ENCODE data around the gene C1orf21. TPM values are rescaled to one million over a fixed set of nuclear protein-coding genes. Genes with fewer than 3 reads are reported as not detected.

The C1orf21 gene
- total RNA-seq, 1 donor, result 17.0 TPM

- DNase-seq (ENCODE audit: insufficient read length, low spot score, missing footprints), result no peak
- no peak overlapping the region for H3K4me2 ChIP-seq (ENCODE audit: insufficient read depth, low read length)
- H3K4me1 ChIP-seq (ENCODE audit: insufficient read depth, low read length), result no peaks in the 10 kb centered on the region
- H3K4me3 ChIP-seq (ENCODE audit: insufficient read depth, low read length), result no peak overlapping the region
- no peak overlapping the region for H2AFZ ChIP-seq (ENCODE audit: low read length)
- no peaks in the 10 kb centered on the region for H3K36me3 ChIP-seq (ENCODE audit: insufficient read depth, low read length)
- H3K27ac ChIP-seq (ENCODE audit: low read depth, low read length), result no peak overlapping the region
- H3K27me3 ChIP-seq (ENCODE audit: insufficient read depth, low read length), result peaks cover 7% of the 10 kb centered on the region
- no peaks in the 10 kb centered on the region for H3K79me2 ChIP-seq (ENCODE audit: insufficient read depth, low read length)
- no peaks in the 10 kb centered on the region for H3K9me3 ChIP-seq (ENCODE audit: low read depth, low read length)
- H4K20me1 ChIP-seq (ENCODE audit: insufficient read depth, low read length), result no peaks in the 10 kb centered on the region
- TF ChIP-seq CTCF (IDR thresholded peaks at IDR 0.05; ENCODE audit: extremely low read depth, low read depth, low read length), result no peak
These were observed 250.9 kb downstream of the C1orf21 start for GRCh38 chr1:184637664-184638240.

GRCh38 chr1:184639205-184639604, 252.4 kb downstream of the C1orf21 start:
- Histone ChIP-seq H3K9me3 (ENCODE audit: low read depth, low read length) (no peaks in the 10 kb centered on the region), H4K20me1 (ENCODE audit: insufficient read depth, low read length) (no peaks in the 10 kb centered on the region), H3K4me2 (ENCODE audit: insufficient read depth, low read length) (no peak overlapping the region), H3K27ac (ENCODE audit: low read depth, low read length) (no peak overlapping the region), H3K4me3 (ENCODE audit: insufficient read depth, low read length) (no peak overlapping the region), H2AFZ (ENCODE audit: low read length) (no peak overlapping the region), H3K27me3 (ENCODE audit: insufficient read depth, low read length) (peaks cover 8% of the 10 kb centered on the region), H3K4me1 (ENCODE audit: insufficient read depth, low read length) (no peaks in the 10 kb centered on the region), H3K79me2 (ENCODE audit: insufficient read depth, low read length) (no peaks in the 10 kb centered on the region), H3K36me3 (ENCODE audit: insufficient read depth, low read length) (no peaks in the 10 kb centered on the region)
- TF ChIP-seq CTCF (IDR thresholded peaks at IDR 0.05; ENCODE audit: extremely low read depth, low read depth, low read length), result no peak
- no peak for DNase-seq (ENCODE audit: insufficient read length, low spot score, missing footprints)

- Histone ChIP-seq H3K27ac (ENCODE audit: low read depth, low read length) (no peak overlapping the region), H3K36me3 (ENCODE audit: insufficient read depth, low read length) (no peaks in the 10 kb centered on the region), H3K9me3 (ENCODE audit: low read depth, low read length) (no peaks in the 10 kb centered on the region), H3K79me2 (ENCODE audit: insufficient read depth, low read length) (no peaks in the 10 kb centered on the region), H2AFZ (ENCODE audit: low read length) (no peak overlapping the region), H3K27me3 (ENCODE audit: insufficient read depth, low read length) (peaks cover 10% of the 10 kb centered on the region), H4K20me1 (ENCODE audit: insufficient read depth, low read length) (no peaks in the 10 kb centered on the region), H3K4me2 (ENCODE audit: insufficient read depth, low read length) (no peak overlapping the region), H3K4me3 (ENCODE audit: insufficient read depth, low read length) (no peak overlapping the region), H3K4me1 (ENCODE audit: insufficient read depth, low read length) (no peaks in the 10 kb centered on the region)
- DNase-seq (ENCODE audit: insufficient read length, low spot score, missing footprints), result no peak
- no peak for TF ChIP-seq CTCF (IDR thresholded peaks at IDR 0.05; ENCODE audit: extremely low read depth, low read depth, low read length)
These were observed 253.7 kb downstream of the C1orf21 start for GRCh38 chr1:184640505-184640904.

GRCh38 chr1:184641894-184642293, 255.1 kb downstream of the C1orf21 start:
- no peak for DNase-seq (ENCODE audit: insufficient read length, low spot score, missing footprints)
- no peak overlapping the region for H3K27ac ChIP-seq (ENCODE audit: low read depth, low read length)
- H3K36me3 ChIP-seq (ENCODE audit: insufficient read depth, low read length), result no peaks in the 10 kb centered on the region
- H3K4me3 ChIP-seq (ENCODE audit: insufficient read depth, low read length), result no peak overlapping the region
- no peaks in the 10 kb centered on the region for H3K79me2 ChIP-seq (ENCODE audit: insufficient read depth, low read length)
- H3K9me3 ChIP-seq (ENCODE audit: low read depth, low read length), result no peaks in the 10 kb centered on the region
- H3K27me3 ChIP-seq (ENCODE audit: insufficient read depth, low read length), result peaks cover 10% of the 10 kb centered on the region
- no peaks in the 10 kb centered on the region for H3K4me1 ChIP-seq (ENCODE audit: insufficient read depth, low read length)
- no peak overlapping the region for H3K4me2 ChIP-seq (ENCODE audit: insufficient read depth, low read length)
- H2AFZ ChIP-seq (ENCODE audit: low read length), result no peak overlapping the region
- TF ChIP-seq CTCF (IDR thresholded peaks at IDR 0.05; ENCODE audit: extremely low read depth, low read depth, low read length), result no peak
- H4K20me1 ChIP-seq (ENCODE audit: insufficient read depth, low read length), result no peaks in the 10 kb centered on the region
